ENCODE measurements around the gene NAB2. TPM values are rescaled to one million over a fixed set of nuclear protein-coding genes. Genes with fewer than 3 reads are reported as not detected.

The NAB2 gene
- polyA plus RNA-seq (2013, experiment 1 of 2) = 10.0 TPM
- polyA plus RNA-seq (2013, experiment 2 of 2) = 9.5 TPM

- no peak within 1 kb of the TSS for H2BK15ac ChIP-seq (replicated peaks; ENCODE audit: low read depth)
- H3K4me1 ChIP-seq (ENCODE audit: control insufficient read depth, low read depth, low read length) = peaks cover 6% of the 10 kb centered on the region
- no peak within 1 kb of the TSS for H4K8ac ChIP-seq (ENCODE audit: low read depth, low read length)
- H3K27ac ChIP-seq (ENCODE audit: low read depth, low read length) = peak within 1 kb of the TSS; percentile 97
- H4K5ac ChIP-seq (ENCODE audit: low read length) = no peak within 1 kb of the TSS
- peak within 1 kb of the TSS; percentile 94 for H3K9ac ChIP-seq (ENCODE audit: low read length)
- no peaks in the 10 kb centered on the region for H3K27me3 ChIP-seq (ENCODE audit: insufficient read depth, low read length, poor library complexity)
- H3K79me1 ChIP-seq (ENCODE audit: low read length) = peaks cover 6% of the 10 kb centered on the region
- peak within 1 kb of the TSS; percentile 98 for H3K56ac ChIP-seq (ENCODE audit: low read length)
- H3K36me3 ChIP-seq (ENCODE audit: control insufficient read depth, insufficient read depth, low read length) = peaks cover 6% of the 10 kb centered on the region
- peak within 1 kb of the TSS; percentile 96 for H3K4me2 ChIP-seq (ENCODE audit: low read length)
- H3K79me2 ChIP-seq (ENCODE audit: control insufficient read depth, insufficient read depth, low read length) = peaks cover 8% of the 10 kb centered on the region
- peak within 1 kb of the TSS; percentile 90 for H3K23ac ChIP-seq (ENCODE audit: low read length)
- peak within 1 kb of the TSS; percentile 54 for H2AK5ac ChIP-seq (ENCODE audit: low read length)
- no CpG with 5 or more reads among the region's 91 CpGs for WGBS (ENCODE audit: extremely low coverage, insufficient coverage, low lambda C conversion rate)
- peak within 1 kb of the TSS; percentile 89 for H3K4ac ChIP-seq (ENCODE audit: low read depth, low read length)
- H2BK120ac ChIP-seq (ENCODE audit: low read depth, low read length) = no peak within 1 kb of the TSS
- peak within 1 kb of the TSS; percentile 58 for H3K4me3 ChIP-seq (ENCODE audit: low read length)
- DNase-seq = peak; percentile 94
- peak within 1 kb of the TSS; percentile 80 for H3K18ac ChIP-seq (ENCODE audit: low read length)
- H2BK5ac ChIP-seq (ENCODE audit: low read length) = peak within 1 kb of the TSS; percentile 52
Observed at GRCh38 chr12:57088354-57089270, at the start of gene NAB2. Gene NAB2 (plus strand): TSS chr12:57089114. CDS start chr12:57089272, 158 bp downstream.

- WGBS (ENCODE audit: extremely low coverage, insufficient coverage, low lambda C conversion rate) = no CpG with 5 or more reads among the region's 4 CpGs
- Histone ChIP-seq H4K8ac (ENCODE audit: low read depth, low read length) (no peak overlapping the region), H3K4me3 (ENCODE audit: low read length) (no peak overlapping the region), H3K4me2 (ENCODE audit: low read length) (no peak overlapping the region), H2BK15ac (replicated peaks; ENCODE audit: low read depth) (no peak overlapping the region), H3K36me3 (ENCODE audit: control insufficient read depth, insufficient read depth, low read length) (no peaks in the 10 kb centered on the region), H3K27me3 (ENCODE audit: insufficient read depth, low read length, poor library complexity) (no peaks in the 10 kb centered on the region), H3K9ac (ENCODE audit: low read length) (no peak overlapping the region), H4K5ac (ENCODE audit: low read length) (no peak overlapping the region), H3K4ac (ENCODE audit: low read depth, low read length) (no peak overlapping the region), H2BK5ac (ENCODE audit: low read length) (no peak overlapping the region), H2AK5ac (ENCODE audit: low read length) (no peak overlapping the region), H3K27ac (ENCODE audit: low read depth, low read length) (no peak overlapping the region), H3K56ac (ENCODE audit: low read length) (no peak overlapping the region), H2BK120ac (ENCODE audit: low read depth, low read length) (no peak overlapping the region), H3K18ac (ENCODE audit: low read length) (no peak overlapping the region), H3K23ac (ENCODE audit: low read length) (no peak overlapping the region), H3K79me1 (ENCODE audit: low read length) (no peaks in the 10 kb centered on the region), H3K4me1 (ENCODE audit: control insufficient read depth, low read depth, low read length) (no peaks in the 10 kb centered on the region), H3K79me2 (ENCODE audit: control insufficient read depth, insufficient read depth, low read length) (no peaks in the 10 kb centered on the region)
- no peak for DNase-seq
Observed at GRCh38 chr12:57040211-57040610, 48.7 kb upstream of the NAB2 start.

GRCh38 chr12:57040750-57041149, 48.2 kb upstream of the NAB2 start:
- Histone ChIP-seq H3K4me2 (ENCODE audit: low read length) (no peak overlapping the region), H3K27me3 (ENCODE audit: insufficient read depth, low read length, poor library complexity) (no peaks in the 10 kb centered on the region), H2AK5ac (ENCODE audit: low read length) (no peak overlapping the region), H4K8ac (ENCODE audit: low read depth, low read length) (no peak overlapping the region), H3K79me2 (ENCODE audit: control insufficient read depth, insufficient read depth, low read length) (no peaks in the 10 kb centered on the region), H3K9ac (ENCODE audit: low read length) (no peak overlapping the region), H3K56ac (ENCODE audit: low read length) (no peak overlapping the region), H3K4me3 (ENCODE audit: low read length) (no peak overlapping the region), H3K36me3 (ENCODE audit: control insufficient read depth, insufficient read depth, low read length) (no peaks in the 10 kb centered on the region), H3K18ac (ENCODE audit: low read length) (no peak overlapping the region), H3K27ac (ENCODE audit: low read depth, low read length) (no peak overlapping the region), H3K23ac (ENCODE audit: low read length) (no peak overlapping the region), H4K5ac (ENCODE audit: low read length) (no peak overlapping the region), H3K4me1 (ENCODE audit: control insufficient read depth, low read depth, low read length) (no peaks in the 10 kb centered on the region), H2BK5ac (ENCODE audit: low read length) (no peak overlapping the region), H3K79me1 (ENCODE audit: low read length) (no peaks in the 10 kb centered on the region), H2BK15ac (replicated peaks; ENCODE audit: low read depth) (no peak overlapping the region), H2BK120ac (ENCODE audit: low read depth, low read length) (no peak overlapping the region), H3K4ac (ENCODE audit: low read depth, low read length) (no peak overlapping the region)
- no peak for DNase-seq
- no CpG with 5 or more reads among the region's 2 CpGs for WGBS (ENCODE audit: extremely low coverage, insufficient coverage, low lambda C conversion rate)

GRCh38 chr12:57042695-57043094, 46.2 kb upstream of the NAB2 start:
- no peak overlapping the region for H3K9ac ChIP-seq (ENCODE audit: low read length)
- H3K56ac ChIP-seq (ENCODE audit: low read length) = no peak overlapping the region
- H3K4me3 ChIP-seq (ENCODE audit: low read length) = no peak overlapping the region
- H3K18ac ChIP-seq (ENCODE audit: low read length) = no peak overlapping the region
- no peak overlapping the region for H3K4ac ChIP-seq (ENCODE audit: low read depth, low read length)
- no peak overlapping the region for H4K5ac ChIP-seq (ENCODE audit: low read length)
- H3K4me1 ChIP-seq (ENCODE audit: control insufficient read depth, low read depth, low read length) = no peaks in the 10 kb centered on the region
- no peak overlapping the region for H4K8ac ChIP-seq (ENCODE audit: low read depth, low read length)
- no peak overlapping the region for H2BK15ac ChIP-seq (replicated peaks; ENCODE audit: low read depth)
- H3K79me2 ChIP-seq (ENCODE audit: control insufficient read depth, insufficient read depth, low read length) = no peaks in the 10 kb centered on the region
- H3K27me3 ChIP-seq (ENCODE audit: insufficient read depth, low read length, poor library complexity) = no peaks in the 10 kb centered on the region
- no peak overlapping the region for H3K27ac ChIP-seq (ENCODE audit: low read depth, low read length)
- no peak overlapping the region for H3K4me2 ChIP-seq (ENCODE audit: low read length)
- no peaks in the 10 kb centered on the region for H3K36me3 ChIP-seq (ENCODE audit: control insufficient read depth, insufficient read depth, low read length)
- no CpG with 5 or more reads among the region's 2 CpGs for WGBS (ENCODE audit: extremely low coverage, insufficient coverage, low lambda C conversion rate)
- DNase-seq = no peak
- H3K23ac ChIP-seq (ENCODE audit: low read length) = no peak overlapping the region
- no peaks in the 10 kb centered on the region for H3K79me1 ChIP-seq (ENCODE audit: low read length)
- H2BK5ac ChIP-seq (ENCODE audit: low read length) = no peak overlapping the region
- H2AK5ac ChIP-seq (ENCODE audit: low read length) = no peak overlapping the region
- H2BK120ac ChIP-seq (ENCODE audit: low read depth, low read length) = no peak overlapping the region

- H3K9ac ChIP-seq (ENCODE audit: low read length) = no peak overlapping the region
- H3K18ac ChIP-seq (ENCODE audit: low read length) = no peak overlapping the region
- no peaks in the 10 kb centered on the region for H3K4me1 ChIP-seq (ENCODE audit: control insufficient read depth, low read depth, low read length)
- no peaks in the 10 kb centered on the region for H3K27me3 ChIP-seq (ENCODE audit: insufficient read depth, low read length, poor library complexity)
- no peak overlapping the region for H3K4ac ChIP-seq (ENCODE audit: low read depth, low read length)
- no peak overlapping the region for H4K8ac ChIP-seq (ENCODE audit: low read depth, low read length)
- H3K79me1 ChIP-seq (ENCODE audit: low read length) = no peaks in the 10 kb centered on the region
- no peak overlapping the region for H3K4me2 ChIP-seq (ENCODE audit: low read length)
- no peaks in the 10 kb centered on the region for H3K79me2 ChIP-seq (ENCODE audit: control insufficient read depth, insufficient read depth, low read length)
- no peak overlapping the region for H2AK5ac ChIP-seq (ENCODE audit: low read length)
- DNase-seq = no peak
- no peak overlapping the region for H2BK15ac ChIP-seq (replicated peaks; ENCODE audit: low read depth)
- no peak overlapping the region for H2BK5ac ChIP-seq (ENCODE audit: low read length)
- no peak overlapping the region for H3K56ac ChIP-seq (ENCODE audit: low read length)
- no peak overlapping the region for H3K23ac ChIP-seq (ENCODE audit: low read length)
- no peak overlapping the region for H3K27ac ChIP-seq (ENCODE audit: low read depth, low read length)
- H2BK120ac ChIP-seq (ENCODE audit: low read depth, low read length) = no peak overlapping the region
- no peak overlapping the region for H3K4me3 ChIP-seq (ENCODE audit: low read length)
- no peaks in the 10 kb centered on the region for H3K36me3 ChIP-seq (ENCODE audit: control insufficient read depth, insufficient read depth, low read length)
- no peak overlapping the region for H4K5ac ChIP-seq (ENCODE audit: low read length)
- WGBS (ENCODE audit: extremely low coverage, insufficient coverage, low lambda C conversion rate) = no CpG with 5 or more reads among the region's 6 CpGs
Observed at GRCh38 chr12:57044468-57044867, 44.4 kb upstream of the NAB2 start.
